Keratinocyte (primary cell): ENCODE results near the gene ADGRB2.

ENCODE experiments used
- CTCF ChIP-seq, 3 experiments: IDR thresholded peaks in 1 of 3; conservative IDR thresholded peaks in 1 of 3; optimal IDR thresholded peaks in 1 of 3; 2 replicates in 2 of 3; 3 replicates in 1 of 3; pipeline versions ENCODE3 to v1.5.1; 2011; ENCODE audit warnings: low read length in 3 of 3, mild to moderate bottlenecking in 3 of 3, moderate library complexity in 2 of 3, control low read depth in 1 of 3, inconsistent platforms in 1 of 3; ENCODE audit not compliant: insufficient read depth in 2 of 3; ENCODE audit errors: extremely low read depth in 1 of 3
- EZH2 ChIP-seq: IDR thresholded peaks from one replicate; pipeline ENCODE4 v1.6.1; 2012; ENCODE audit warnings: inconsistent platforms, mild to moderate bottlenecking, low read length, moderate library complexity

- TF ChIP-seq CTCF (optimal IDR thresholded peaks at IDR 0.05 in 1 of 3, IDR thresholded peaks at IDR 0.05 in 1 of 3, conservative IDR thresholded peaks at IDR 0.05 in 1 of 3; ENCODE audit: extremely low read depth in 1 of 3, insufficient read depth in 2 of 3, low read length in 3 of 3), result no peak
- no peak for TF ChIP-seq EZH2
Observed at GRCh38 chr1:31750858-31751510, 13.2 kb downstream of the ADGRB2 start.
